Right lobe of liver (tissue), 6 donors: ENCODE results near the gene MFAP4. TPM values are rescaled to one million over a fixed set of nuclear protein-coding genes. Genes with fewer than 3 reads are reported as not detected.

ENCODE experiments used
- ATAC-seq, 4 donors: fragments of 200-7000 bp; cut with Tn5 transposase; one replicate each; pipeline ENCODE4 v1.9.1; 2020; ENCODE audit warnings: mild to moderate bottlenecking in 4 of 4, moderate library complexity in 4 of 4
- DNase-seq, 3 donors: peaks; one replicate each; pipeline ENCODE4 v3.0.0-alpha.2; 2020
- H3K27ac ChIP-seq, 3 donors: fragments of 200-600 bp; one replicate each; pipeline ENCODE4 v1.8.0; 2022
- H3K27me3 ChIP-seq, 2 donors: fragments of 200-600 bp; one replicate each; pipeline ENCODE4 v1.8.0; 2022
- H3K36me3 ChIP-seq, 4 donors: fragments of 200-600 bp; sonication (generic) in 1 of 4; one replicate each; pipeline versions ENCODE4 v1.5.1 to v1.8.0; 2017 to 2022; ENCODE audit warnings: control low read depth in 1 of 4
- H3K4me1 ChIP-seq, 4 donors: fragments of 200-600 bp; sonication (generic) in 1 of 4; one replicate each; pipeline versions ENCODE4 v1.5.1 to v1.8.0; 2017 to 2022; ENCODE audit warnings: control low read depth in 1 of 4
- H3K4me3 ChIP-seq, 3 donors: fragments of 200-600 bp; one replicate each; pipeline ENCODE4 v1.8.0; 2022
- H3K9me3 ChIP-seq, 4 donors: fragments of 200-600 bp; sonication (generic) in 1 of 4; one replicate each; pipeline versions ENCODE4 v1.5.1 to v1.8.0; 2017 to 2022; ENCODE audit warnings: control low read depth in 1 of 4
- CTCF ChIP-seq, 4 donors: fragments of 200-600 bp in 3 of 4; fragments of 450-650 bp in 1 of 4; IDR thresholded peaks; one replicate each; pipeline versions ENCODE4 v1.5.1 to v1.8.0; 2016 to 2022; ENCODE audit warnings: antibody characterized with exemption in 4 of 4, mild to moderate bottlenecking in 2 of 4
- POLR2A ChIP-seq: fragments of 450-650 bp; IDR thresholded peaks from one replicate; pipeline ENCODE4 v1.6.1; 2017; ENCODE audit warnings: antibody characterized with exemption, mild to moderate bottlenecking
- WGBS: methylation state at CpG from one replicate; pipeline ENCODE4 v1.1.6; 2018; ENCODE audit warnings: low coverage, low lambda C conversion rate; ENCODE audit not compliant: insufficient coverage; ENCODE audit errors: missing lambda C conversion rate; 5-methylcytosine and 5-hydroxymethylcytosine counted together
- intact Hi-C, 2 donors: fragments of 100-400 bp; cut with DNase I; formaldehyde crosslinking; loops; one replicate each; pipeline versions ENCODE4 v1.11.2 to v1.14.1; 2022
- total RNA-seq, 6 experiments: library from RNA; depleted of rRNA in 2 of 6; stranded (reverse); fragments of >200 nt in 2 of 6; fragmentation: NEBNext Ultra II Directional in 3 of 6; extraction: Animal tissue kit (Norgen Biotek cat#: 25700) in 3 of 6; gene quantifications; one replicate each; pipeline versions ENCODE4 v1.1.0 to v1.2.4, GENCODE V29; 2016 to 2023
- donor health status: DM: no; HTN: yes; CAD: no.
- donor health status: DM: no; HTN: no; CAD: no.
- donor health status: DM: no; HTN: no; CAD: no.
- donor health status: DM: no; HTN: yes; CAD: no.
- donor health status: DM: no; HTN: yes; CAD: no.

Gene MFAP4
- total RNA-seq, 6 experiments from 2014 or later = 2.3 to 12.0 (median 6.5) TPM

GRCh38 chr17:19365499-19365817 is 21.5 kb downstream of the MFAP4 start:
- H3K9me3 ChIP-seq = no peaks in the 10 kb centered on the region
- intact Hi-C loops = loop anchor here in 1 of 2 donors (10.0 kb wide), 1 partner anchor 89 kb away; no protein-coding TSS in a partner anchor
- no peak overlapping the region for H3K27ac ChIP-seq
- DNase-seq (no peak), ATAC-seq (no peak)
- no peaks in the 10 kb centered on the region for H3K36me3 ChIP-seq
- WGBS = 85% methylated on average over 3 of the region's 4 CpGs
- no peaks in the 10 kb centered on the region for H3K27me3 ChIP-seq
- H3K4me1 ChIP-seq = peaks cover 0 to 8% (median 3%) of the 10 kb centered on the region in 4 donors
- no peak overlapping the region for H3K4me3 ChIP-seq
- TF ChIP-seq CTCF (IDR thresholded peaks at IDR 0.05) = no peak
- no peak for TF ChIP-seq POLR2A

DNA sequence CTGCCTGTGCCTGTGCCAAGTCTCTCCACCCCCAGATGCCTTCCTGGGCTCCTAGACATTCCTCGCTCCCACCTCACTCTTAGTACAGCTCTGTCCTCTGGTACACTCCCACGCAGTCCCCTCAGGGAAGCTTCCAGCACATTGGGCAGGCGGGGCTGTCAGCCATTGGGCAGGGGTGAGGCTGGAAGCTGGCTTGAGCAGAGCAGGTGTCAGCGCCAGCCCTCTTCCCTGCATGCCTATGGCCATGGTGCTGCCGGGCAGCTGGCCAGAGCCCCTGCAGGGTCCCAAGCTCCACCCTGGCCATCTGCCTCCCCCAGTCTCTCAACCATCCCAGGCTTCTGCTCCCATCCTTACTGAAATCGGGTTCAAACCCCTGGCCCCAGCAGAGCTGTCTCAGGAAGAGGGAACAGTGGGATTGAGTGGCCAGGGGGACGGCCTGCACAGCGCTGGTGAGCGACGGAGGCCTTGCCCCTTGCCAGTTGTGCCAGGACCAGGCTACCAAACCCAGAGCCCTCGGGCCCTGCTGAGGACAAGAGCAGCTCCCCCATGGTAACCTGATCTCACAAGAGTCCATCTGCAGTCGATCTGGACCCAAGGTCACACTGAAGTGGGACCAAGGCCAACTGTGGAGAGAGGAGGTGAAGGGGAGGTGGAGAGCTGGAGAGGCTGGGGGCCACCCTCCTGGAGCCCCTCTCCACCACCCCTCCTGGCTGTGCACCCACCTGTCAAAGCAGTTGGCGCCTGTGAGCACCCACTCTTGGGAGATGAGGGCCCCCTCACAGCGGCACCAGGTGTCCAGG is 22.1 kb downstream of the MFAP4 start:
- no peaks in the 10 kb centered on the region for H3K9me3 ChIP-seq
- no peak overlapping the region for H3K27ac ChIP-seq
- TF ChIP-seq CTCF (IDR thresholded peaks at IDR 0.05) = no peak
- no peak for TF ChIP-seq POLR2A
- intact Hi-C loops = loop anchor here in 1 of 2 donors (10.0 kb wide), 1 partner anchor 90 kb away; no protein-coding TSS in a partner anchor
- H3K4me1 ChIP-seq = peaks cover 0 to 8% (median 3%) of the 10 kb centered on the region in 4 donors
- no peaks in the 10 kb centered on the region for H3K36me3 ChIP-seq
- ATAC-seq = no peak
- no peak overlapping the region for H3K4me3 ChIP-seq
- WGBS = 71% methylated on average over 10 of the region's 14 CpGs
- DNase-seq = no peak
- H3K27me3 ChIP-seq = no peaks in the 10 kb centered on the region

- H3K4me3 ChIP-seq = no peak overlapping the region
- no peaks in the 10 kb centered on the region for H3K27me3 ChIP-seq
- DNase-seq (no peak), ATAC-seq (no peak)
- TF ChIP-seq POLR2A = no peak
- TF ChIP-seq CTCF (IDR thresholded peaks at IDR 0.05) = no peak
- WGBS = 75% methylated on average over 3 of the region's 6 CpGs
- peaks cover 0 to 8% (median 3%) of the 10 kb centered on the region in 4 donors for H3K4me1 ChIP-seq
- peak overlapping the region in 1 of 3 donors; percentile 97 for H3K27ac ChIP-seq
- no peaks in the 10 kb centered on the region for H3K9me3 ChIP-seq
- intact Hi-C loops = loop anchor here in 1 of 2 donors (10.0 kb wide), 1 partner anchor 91 kb away; no protein-coding TSS in a partner anchor
- no peaks in the 10 kb centered on the region for H3K36me3 ChIP-seq
Observed at GRCh38 chr17:19363460-19364035, 23.4 kb downstream of the MFAP4 start.

DNA sequence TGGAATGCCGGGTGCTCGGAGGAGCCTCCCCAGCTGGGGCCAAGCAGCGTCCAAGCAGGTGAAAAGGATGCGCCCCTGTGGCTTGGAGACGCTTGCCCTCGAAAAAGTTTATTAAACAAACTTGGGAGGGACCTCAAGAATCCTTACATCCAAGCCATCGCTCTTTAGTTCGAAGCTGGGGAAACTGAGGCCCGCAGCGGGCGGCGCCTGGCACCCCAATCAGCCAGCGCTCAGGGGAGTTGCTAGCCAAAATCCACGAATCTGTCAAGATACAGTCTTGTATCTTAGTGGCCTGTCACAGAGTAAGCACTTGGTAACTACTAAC is 23.9 kb downstream of the MFAP4 start:
- ATAC-seq = no peak
- peak overlapping the region; percentile 71 to 86 (median 78) for H3K4me3 ChIP-seq
- H3K9me3 ChIP-seq = no peaks in the 10 kb centered on the region
- no peak for TF ChIP-seq CTCF (IDR thresholded peaks at IDR 0.05)
- no peak for TF ChIP-seq POLR2A
- H3K36me3 ChIP-seq = no peaks in the 10 kb centered on the region
- intact Hi-C loops = loop anchor here in 1 of 2 donors (10.0 kb wide), 1 partner anchor 92 kb away; no protein-coding TSS in a partner anchor
- H3K27ac ChIP-seq = peak overlapping the region; percentile 87 to 97 (median 88)
- peaks cover 0 to 8% (median 3%) of the 10 kb centered on the region in 4 donors for H3K4me1 ChIP-seq
- no peaks in the 10 kb centered on the region for H3K27me3 ChIP-seq
- WGBS = 38% methylated on average over 10 of the region's 14 CpGs
- DNase-seq = no peak
